Osteocyte (in vitro differentiated cells): ENCODE data around the gene CHMP4A. TPM values are rescaled to one million over a fixed set of nuclear protein-coding genes. Genes with fewer than 3 reads are reported as not detected.

Experiments
- DNase-seq: peaks from one replicate; pipeline ENCODE4 v3.0.0; 2021; ENCODE audit warnings: mixed read lengths; ENCODE audit not compliant: unreplicated experiment; ENCODE audit errors: extremely low spot score
- H3K27ac Mint-ChIP-seq: one replicate; pipeline ENCODE4 v1.8.0; 2021; ENCODE audit warnings: mild to moderate bottlenecking, mixed read lengths; ENCODE audit not compliant: unreplicated experiment
- H3K27me3 Mint-ChIP-seq: one replicate; pipeline ENCODE4 v1.8.0; 2021; ENCODE audit warnings: mixed read lengths; ENCODE audit not compliant: unreplicated experiment
- H3K36me3 Mint-ChIP-seq: one replicate; pipeline ENCODE4 v1.8.0; 2021; ENCODE audit warnings: mixed read lengths; ENCODE audit not compliant: unreplicated experiment
- H3K4me1 Mint-ChIP-seq: one replicate; pipeline ENCODE4 v1.8.0; 2021; ENCODE audit warnings: mixed read lengths; ENCODE audit not compliant: unreplicated experiment
- H3K4me3 Mint-ChIP-seq: one replicate; pipeline ENCODE4 v1.8.0; 2021; ENCODE audit warnings: mild to moderate bottlenecking, moderate library complexity, mixed read lengths; ENCODE audit not compliant: unreplicated experiment
- H3K9me3 Mint-ChIP-seq: one replicate; pipeline ENCODE4 v1.8.0; 2021; ENCODE audit warnings: mixed read lengths; ENCODE audit not compliant: unreplicated experiment
- CTCF ChIP-seq: fragments of 200-600 bp; sonication (generic); IDR thresholded peaks from 2 replicates; pipeline ENCODE4 v1.5.0; 2021; ENCODE audit warnings: antibody characterized with exemption, mild to moderate bottlenecking, moderate library complexity
- total RNA-seq: library from RNA; stranded (reverse); gene quantifications from 2 replicates; pipeline ENCODE4 v1.2.1, GENCODE V29; 2021

The CHMP4A gene
- total RNA-seq, 1 donor from 2014 or later: 38.1 TPM

- Mint-ChIP-seq H3K36me3 (peaks cover 43% of the 10 kb centered on the region), H3K27ac (no peak overlapping the region), H3K4me1 (peaks cover 51% of the 10 kb centered on the region), H3K9me3 (no peaks in the 10 kb centered on the region), H3K4me3 (no peak overlapping the region), H3K27me3 (no peaks in the 10 kb centered on the region)
- no peak for DNase-seq
- no peak for TF ChIP-seq CTCF
Measured at GRCh38 chr14:24238527-24239037, 25.3 kb upstream of the CHMP4A start.

- no peak for TF ChIP-seq CTCF
- Mint-ChIP-seq H3K4me1 (peaks cover 51% of the 10 kb centered on the region), H3K9me3 (no peaks in the 10 kb centered on the region), H3K4me3 (no peak overlapping the region), H3K27ac (no peak overlapping the region), H3K36me3 (peaks cover 43% of the 10 kb centered on the region), H3K27me3 (no peaks in the 10 kb centered on the region)
- no peak for DNase-seq
Measured at GRCh38 chr14:24238123-24238522, 24.8 kb upstream of the CHMP4A start.

- H3K36me3 Mint-ChIP-seq: peaks cover 43% of the 10 kb centered on the region
- no peak overlapping the region for H3K4me3 Mint-ChIP-seq
- H3K27ac Mint-ChIP-seq: peak overlapping the region; percentile 6
Measured at GRCh38 chr14:24237463-24237955, 24.2 kb upstream of the CHMP4A start.

GRCh38 chr14:24236689-24237462 is 23.6 kb upstream of the CHMP4A start:
- Mint-ChIP-seq H3K4me3 (no peak overlapping the region), H3K36me3 (peaks cover 43% of the 10 kb centered on the region), H3K27me3 (no peaks in the 10 kb centered on the region), H3K27ac (no peak overlapping the region), H3K4me1 (peaks cover 47% of the 10 kb centered on the region), H3K9me3 (no peaks in the 10 kb centered on the region)
- no peak for TF ChIP-seq CTCF
- DNase-seq: no peak

More at GRCh38 chr14:24237463-24237955, 24.2 kb upstream of the CHMP4A start:
- Mint-ChIP-seq H3K9me3 (no peaks in the 10 kb centered on the region), H3K27me3 (no peaks in the 10 kb centered on the region), H3K4me1 (peaks cover 49% of the 10 kb centered on the region)
- DNase-seq: no peak
- no peak for TF ChIP-seq CTCF
